Glutamatergic neuron (in vitro differentiated cells): ENCODE results near the gene DUSP22. TPM values are rescaled to one million over a fixed set of nuclear protein-coding genes. Genes with fewer than 3 reads are reported as not detected.

Experiments
- DNase-seq: peaks from one replicate; pipeline ENCODE4 v3.0.0; 2022
- H3K27ac Mint-ChIP-seq: one replicate; pipeline ENCODE4 v1.8.0; 2020; ENCODE audit warnings: mild to moderate bottlenecking, mixed read lengths, inconsistent platforms; ENCODE audit not compliant: unreplicated experiment
- H3K27me3 Mint-ChIP-seq: one replicate; pipeline ENCODE4 v1.8.0; 2020; ENCODE audit warnings: mild to moderate bottlenecking, moderate library complexity, mixed read lengths, inconsistent platforms; ENCODE audit not compliant: unreplicated experiment
- H3K36me3 Mint-ChIP-seq: one replicate; pipeline ENCODE4 v1.8.0; 2020; ENCODE audit warnings: mild to moderate bottlenecking, mixed read lengths, inconsistent platforms; ENCODE audit not compliant: unreplicated experiment
- H3K4me1 Mint-ChIP-seq: one replicate; pipeline ENCODE4 v1.8.0; 2020; ENCODE audit warnings: mild to moderate bottlenecking, low read depth, mixed read lengths, inconsistent platforms; ENCODE audit not compliant: unreplicated experiment
- H3K4me3 Mint-ChIP-seq: one replicate; pipeline ENCODE4 v1.8.0; 2020; ENCODE audit warnings: mild to moderate bottlenecking, mixed read lengths, inconsistent platforms; ENCODE audit not compliant: unreplicated experiment
- H3K9me3 Mint-ChIP-seq: one replicate; pipeline ENCODE4 v1.8.0; 2020; ENCODE audit warnings: mild to moderate bottlenecking, moderate library complexity, mixed read lengths, inconsistent platforms; ENCODE audit not compliant: unreplicated experiment
- CTCF ChIP-seq: fragments of 200-600 bp; sonication (generic); IDR thresholded peaks from one replicate; pipeline ENCODE4 v1.5.0; 2021; ENCODE audit not compliant: partially characterized antibody, unreplicated experiment
- total RNA-seq: library from RNA; stranded (reverse); fragmentation: NEBNext Ultra II Directional; extraction: Animal tissue kit (Norgen Biotek cat#: 25700); gene quantifications from one replicate; pipeline ENCODE4 v1.2.1, GENCODE V29; 2021; ENCODE audit not compliant: unreplicated experiment

Gene DUSP22
- total RNA-seq, 1 donor from 2014 or later: 40.4 TPM

DNA sequence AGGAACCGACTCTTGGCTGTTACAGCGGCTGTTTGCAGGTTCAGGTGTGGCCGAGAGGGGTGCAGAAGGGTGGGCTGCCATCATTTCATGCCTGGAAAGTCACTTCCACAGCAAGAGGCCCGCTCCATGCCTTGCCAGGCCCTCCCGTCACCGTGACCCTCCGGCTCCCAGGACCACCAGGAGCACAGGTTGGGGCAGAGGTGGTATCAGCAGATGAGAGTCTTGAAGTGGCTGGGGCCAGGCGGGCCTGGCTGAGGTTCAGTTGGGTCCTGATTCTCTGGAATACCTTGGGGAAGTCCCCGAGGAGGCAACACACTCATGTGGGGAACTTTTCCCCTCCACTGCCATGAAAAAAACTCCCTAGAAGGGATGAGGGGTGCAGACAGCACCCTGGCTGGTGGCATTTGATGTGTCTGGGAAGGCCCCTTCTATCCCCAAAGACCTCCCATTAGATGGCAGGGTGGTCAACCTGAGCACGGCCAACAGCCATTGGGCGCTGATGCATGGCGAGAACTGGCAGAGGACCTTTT lies 65.0 kb downstream of the DUSP22 start:
- no peak overlapping the region for H3K27ac Mint-ChIP-seq
- H3K36me3 Mint-ChIP-seq: peaks cover 12% of the 10 kb centered on the region
- no peak for DNase-seq
- H3K4me3 Mint-ChIP-seq: no peak overlapping the region
- peaks cover 10% of the 10 kb centered on the region for H3K27me3 Mint-ChIP-seq
- H3K9me3 Mint-ChIP-seq: peaks cover 24% of the 10 kb centered on the region
- H3K4me1 Mint-ChIP-seq: peaks cover 3% of the 10 kb centered on the region
- TF ChIP-seq CTCF: no peak

DNA sequence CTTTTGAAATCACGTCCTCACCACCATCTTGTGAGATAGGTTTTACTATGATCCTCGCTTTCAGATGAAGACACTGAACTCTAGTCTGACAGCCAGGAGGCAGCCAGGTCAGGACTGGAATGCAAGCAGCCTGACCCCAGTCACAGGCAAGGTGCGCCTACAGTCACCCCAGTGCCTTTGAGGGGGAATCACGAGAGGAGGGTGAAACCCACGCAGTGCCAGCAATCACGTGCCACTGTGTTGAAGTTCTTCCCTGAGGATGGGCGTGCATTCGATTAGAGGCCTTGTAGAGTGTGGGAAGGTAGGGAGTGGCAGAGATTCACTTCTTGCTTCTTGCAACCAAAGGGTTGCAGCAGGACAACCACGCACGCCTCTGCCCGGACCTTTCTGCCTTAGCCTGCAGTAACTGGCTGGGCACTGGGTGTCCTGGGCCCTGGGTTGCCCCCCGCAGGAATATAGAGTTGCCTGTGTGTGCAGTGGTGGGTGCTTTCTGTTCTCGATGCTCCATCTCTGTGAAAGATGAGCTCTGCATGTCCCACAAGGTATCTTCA lies 65.6 kb downstream of the DUSP22 start:
- Mint-ChIP-seq H3K36me3 (peaks cover 17% of the 10 kb centered on the region), H3K4me3 (no peak overlapping the region), H3K27me3 (peaks cover 10% of the 10 kb centered on the region), H3K9me3 (peaks cover 22% of the 10 kb centered on the region), H3K27ac (no peak overlapping the region), H3K4me1 (peaks cover 3% of the 10 kb centered on the region)
- DNase-seq: no peak
- no peak for TF ChIP-seq CTCF

DNA sequence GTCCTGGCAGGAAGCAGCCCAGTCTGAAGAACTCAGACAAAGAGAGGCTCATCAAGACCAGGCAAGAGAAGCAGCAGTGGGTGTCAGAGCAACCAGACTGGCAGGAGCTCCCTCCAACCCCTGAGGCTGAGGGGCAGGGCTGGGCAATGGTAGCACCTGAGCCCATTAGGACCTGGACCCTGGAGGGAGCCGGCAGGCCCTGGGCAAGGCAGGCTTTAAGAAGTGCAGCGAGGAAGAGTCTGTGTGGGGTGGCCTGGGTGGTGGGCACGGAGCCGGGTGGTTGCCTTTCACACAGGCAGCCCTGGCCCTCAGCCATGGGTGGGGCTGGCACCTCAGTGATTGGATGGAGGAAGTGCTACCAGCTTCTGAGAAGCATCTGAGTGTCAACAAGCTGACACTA lies 66.1 kb downstream of the DUSP22 start:
- Mint-ChIP-seq H3K27me3 (peaks cover 8% of the 10 kb centered on the region), H3K9me3 (peaks cover 19% of the 10 kb centered on the region), H3K27ac (no peak overlapping the region), H3K36me3 (peaks cover 18% of the 10 kb centered on the region), H3K4me1 (peaks cover 3% of the 10 kb centered on the region), H3K4me3 (no peak overlapping the region)
- no peak for DNase-seq
- no peak for TF ChIP-seq CTCF

GRCh38 chr6:358847-359246 lies 66.6 kb downstream of the DUSP22 start:
- Mint-ChIP-seq H3K4me3 (no peak overlapping the region), H3K9me3 (peaks cover 20% of the 10 kb centered on the region)
- no peak for TF ChIP-seq CTCF

GRCh38 chr6:359261-360035 lies 67.2 kb downstream of the DUSP22 start:
- peaks cover 3% of the 10 kb centered on the region for H3K4me1 Mint-ChIP-seq
- H3K27me3 Mint-ChIP-seq: peaks cover 10% of the 10 kb centered on the region
- no peak overlapping the region for H3K4me3 Mint-ChIP-seq
- H3K9me3 Mint-ChIP-seq: peaks cover 26% of the 10 kb centered on the region
- no peak overlapping the region for H3K27ac Mint-ChIP-seq
- H3K36me3 Mint-ChIP-seq: peaks cover 29% of the 10 kb centered on the region
- no peak for DNase-seq
- TF ChIP-seq CTCF: no peak

More at GRCh38 chr6:358847-359246, 66.6 kb downstream of the DUSP22 start:
- H3K36me3 Mint-ChIP-seq: peaks cover 23% of the 10 kb centered on the region
- DNase-seq: no peak
- no peak overlapping the region for H3K27ac Mint-ChIP-seq
- peaks cover 7% of the 10 kb centered on the region for H3K27me3 Mint-ChIP-seq
- peaks cover 3% of the 10 kb centered on the region for H3K4me1 Mint-ChIP-seq
